GM19239 (cell line): Measurements from ENCODE around the gene PRSS56.

Experiments
- DNase-seq: peaks from one replicate; pipeline ENCODE4 v3.0.0; 2011; ENCODE audit warnings: low spot score; ENCODE audit not compliant: insufficient read length
- FAIRE-seq: peaks from 2 replicates; lab custom pipeline; 2011; peaks lifted over from hg19 to GRCh38; lab: Jason Lieb, UNC

PRSS56 gene

GRCh38 chr2:232498452-232498851, 21.7 kb upstream of the PRSS56 start:
- FAIRE-seq (no peak), DNase-seq (no peak)

- DNase-seq = no peak
- no peak for FAIRE-seq
Observed at GRCh38 chr2:232501331-232501771, 18.8 kb upstream of the PRSS56 start.

- no peak for FAIRE-seq
Observed at GRCh38 chr2:232501794-232502390, 18.3 kb upstream of the PRSS56 start.

GRCh38 chr2:232502511-232502910, 17.7 kb upstream of the PRSS56 start:
- no peak for FAIRE-seq
- DNase-seq = no peak

More at GRCh38 chr2:232501794-232502390, 18.3 kb upstream of the PRSS56 start:
- DNase-seq = no peak

- DNase-seq (no peak), FAIRE-seq (no peak)
Observed at GRCh38 chr2:232502911-232503808, 17.0 kb upstream of the PRSS56 start.

- DNase-seq = no peak
- no peak for FAIRE-seq
Observed at GRCh38 chr2:232503809-232504323, 16.3 kb upstream of the PRSS56 start.

GRCh38 chr2:232504438-232504837, 15.8 kb upstream of the PRSS56 start:
- DNase-seq (no peak), FAIRE-seq (no peak)

- DNase-seq (no peak), FAIRE-seq (no peak)
Observed at GRCh38 chr2:232505856-232506255, 14.3 kb upstream of the PRSS56 start.

- DNase-seq = no peak
- FAIRE-seq = no peak
Observed at GRCh38 chr2:232506709-232507108, 13.5 kb upstream of the PRSS56 start.

- no peak for FAIRE-seq
Observed at GRCh38 chr2:232508251-232508650, 11.9 kb upstream of the PRSS56 start.

GRCh38 chr2:232511336-232511890, 8.8 kb upstream of the PRSS56 start:
- FAIRE-seq = no peak
- no peak for DNase-seq

More at GRCh38 chr2:232508251-232508650, 11.9 kb upstream of the PRSS56 start:
- DNase-seq = no peak

- FAIRE-seq = no peak
- DNase-seq = no peak
Observed at GRCh38 chr2:232512602-232513001, 7.6 kb upstream of the PRSS56 start.

GRCh38 chr2:232513353-232513752, 6.8 kb upstream of the PRSS56 start:
- DNase-seq = no peak
- FAIRE-seq = no peak

GRCh38 chr2:232515639-232516038, 4.5 kb upstream of the PRSS56 start:
- no peak for DNase-seq
- FAIRE-seq = no peak

GRCh38 chr2:232516551-232516950, 3.6 kb upstream of the PRSS56 start:
- DNase-seq = no peak
- no peak for FAIRE-seq

- no peak for FAIRE-seq
- no peak for DNase-seq
Observed at GRCh38 chr2:232518844-232519243, 1.3 kb upstream of the PRSS56 start.

- DNase-seq = no peak
Observed at GRCh38 chr2:232520489-232520888, 301 bp downstream of the PRSS56 start.

GRCh38 chr2:232521098-232521497, 910 bp downstream of the PRSS56 start:
- FAIRE-seq (no peak), DNase-seq (no peak)

More at GRCh38 chr2:232520489-232520888, 301 bp downstream of the PRSS56 start:
- FAIRE-seq = no peak

- peak; percentile 86 for DNase-seq
- no peak for FAIRE-seq
Observed at GRCh38 chr2:232521959-232522622, 1.9 kb downstream of the PRSS56 start.

- no peak for DNase-seq
- no peak for FAIRE-seq
Observed at GRCh38 chr2:232522623-232523401, 2.6 kb downstream of the PRSS56 start.
